Upper lobe of left lung (tissue), 6 donors: Measurements from ENCODE around the gene TTLL8. TPM values are rescaled to one million over a fixed set of nuclear protein-coding genes. Genes with fewer than 3 reads are reported as not detected.
A peak's percentile ranks its signal among the peaks of the same experiment; 100 is the strongest.

Experiments
- ATAC-seq, 2 donors: fragments of 200-7000 bp; cut with Tn5 transposase; one replicate each; pipeline ENCODE4 v1.9.1; 2022; ENCODE audit warnings: mild to moderate bottlenecking in 2 of 2, moderate library complexity in 2 of 2; ENCODE audit not compliant: low FRiP score in 2 of 2
- DNase-seq, 2 donors: peaks; one replicate each; pipeline ENCODE4 v3.0.0-alpha.2; 2019 to 2020
- H3K27ac ChIP-seq, 4 donors: fragments of 200-600 bp; sonication (generic); one replicate each; pipeline ENCODE4 v1.5.1; 2016 to 2019
- H3K27me3 ChIP-seq, 4 donors: fragments of 200-600 bp; sonication (generic); one replicate each; pipeline ENCODE4 v1.5.1; 2017 to 2019
- H3K36me3 ChIP-seq, 4 donors: fragments of 200-600 bp; sonication (generic); one replicate each; pipeline ENCODE4 v1.5.1; 2016 to 2019
- H3K4me1 ChIP-seq, 4 donors: fragments of 200-600 bp; sonication (generic); one replicate each; pipeline ENCODE4 v1.5.1; 2018 to 2019
- H3K4me3 ChIP-seq, 4 donors: fragments of 200-600 bp; sonication (generic); one replicate each; pipeline ENCODE4 v1.5.1; 2017 to 2019; ENCODE audit warnings: mild to moderate bottlenecking in 2 of 4, moderate library complexity in 1 of 4
- H3K9me3 ChIP-seq, 4 donors: fragments of 200-600 bp; sonication (generic); one replicate each; pipeline ENCODE4 v1.5.1; 2018 to 2019
- CTCF ChIP-seq, 6 experiments: fragments of 450-650 bp in 4 of 6; fragments of 200-600 bp in 2 of 6; sonication (generic) in 2 of 6; IDR thresholded peaks; one replicate each; pipeline ENCODE4 v1.5.1; 2016 to 2019; ENCODE audit warnings: antibody characterized with exemption in 6 of 6
- EP300 ChIP-seq, 4 donors: sonication (generic); formaldehyde crosslinking; IDR thresholded peaks; one replicate each; pipeline ENCODE4 v1.5.1; 2017; ENCODE audit warnings: antibody characterized with exemption in 4 of 4, control low read depth in 2 of 4
- POLR2A ChIP-seq, 4 donors: fragments of 450-650 bp; IDR thresholded peaks; one replicate each; pipeline ENCODE4 v1.5.1; 2016 to 2017; ENCODE audit warnings: antibody characterized with exemption in 4 of 4, mild to moderate bottlenecking in 2 of 4
- POLR2AphosphoS5 ChIP-seq, 2 donors: sonication (generic); formaldehyde crosslinking; IDR thresholded peaks; one replicate each; pipeline ENCODE4 v1.5.1; 2017; ENCODE audit warnings: antibody characterized with exemption in 2 of 2
- WGBS, 2 donors: methylation state at CpG; one replicate each; pipeline ENCODE4 v1.1.5; 2017 to 2018; 5-methylcytosine and 5-hydroxymethylcytosine counted together
- total RNA-seq, 6 donors: library from RNA; depleted of rRNA in 4 of 6; stranded (reverse); fragments of >200 nt in 4 of 6; gene quantifications; one replicate each; pipeline versions ENCODE4 v1.1.0 to v1.2.1, GENCODE V29; 2016 to 2021
- donor health status: DM: no; HTN: no; CAD: no; lungs with moderate emphysema.
- donor health status: DM: no; HTN: yes; CAD: no; lungs with severe emphysema.

TTLL8 gene
- total RNA-seq, 6 donors from 2014 or later: not detected

GRCh38 chr22:50084080-50084477 is 26.0 kb upstream of the TTLL8 start:
- no peak overlapping the region for H3K4me3 ChIP-seq
- WGBS, 2 donors: 56 to 81% methylated on average over 8 to 10 of the region's 10 CpGs
- no peak overlapping the region for H3K27ac ChIP-seq
- H3K27me3 ChIP-seq: no peaks in the 10 kb centered on the region
- TF ChIP-seq POLR2A (IDR thresholded peaks at IDR 0.05) (no peak), CTCF (IDR thresholded peaks at IDR 0.05) (no peak), EP300 (IDR thresholded peaks at IDR 0.05) (no peak), POLR2AphosphoS5 (IDR thresholded peaks at IDR 0.05) (no peak)
- H3K9me3 ChIP-seq: no peaks in the 10 kb centered on the region
- ATAC-seq (no peak), DNase-seq (no peak)
- H3K36me3 ChIP-seq: no peaks in the 10 kb centered on the region
- H3K4me1 ChIP-seq: peaks cover 0 to 10% (median 0%) of the 10 kb centered on the region in 4 donors

- Histone ChIP-seq H3K9me3 (no peaks in the 10 kb centered on the region), H3K36me3 (no peaks in the 10 kb centered on the region), H3K27ac (no peak overlapping the region), H3K27me3 (no peaks in the 10 kb centered on the region), H3K4me3 (no peak overlapping the region), H3K4me1 (peaks cover 0 to 10% (median 0%) of the 10 kb centered on the region in 4 donors)
- WGBS, 2 donors: 74 to 78% methylated on average over 7 to 18 of the region's 18 CpGs
- TF ChIP-seq CTCF (IDR thresholded peaks at IDR 0.05): no peak
- TF ChIP-seq POLR2AphosphoS5 (IDR thresholded peaks at IDR 0.05): no peak
- no peak for TF ChIP-seq POLR2A (IDR thresholded peaks at IDR 0.05)
- no peak for TF ChIP-seq EP300 (IDR thresholded peaks at IDR 0.05)
- ATAC-seq (peak in 1 of 2 donors; percentile 8), DNase-seq (peak in 1 of 2 donors; percentile 71)
Observed at GRCh38 chr22:50083462-50084079, 25.5 kb upstream of the TTLL8 start.

- DNase-seq (no peak), ATAC-seq (no peak)
- 83 to 88% methylated on average over 9 to 21 of the region's 21 CpGs for WGBS, 2 donors
Observed at GRCh38 chr22:50082961-50083461, 24.9 kb upstream of the TTLL8 start.

GRCh38 chr22:50082197-50082715 is 24.2 kb upstream of the TTLL8 start:
- Histone ChIP-seq H3K9me3 (no peaks in the 10 kb centered on the region), H3K4me1 (peaks cover 0 to 10% (median 0%) of the 10 kb centered on the region in 4 donors), H3K4me3 (no peak overlapping the region), H3K36me3 (no peaks in the 10 kb centered on the region), H3K27me3 (no peaks in the 10 kb centered on the region), H3K27ac (no peak overlapping the region)
- 83 to 92% methylated on average over 12 to 18 of the region's 18 CpGs for WGBS, 2 donors
- TF ChIP-seq POLR2AphosphoS5 (IDR thresholded peaks at IDR 0.05): no peak
- TF ChIP-seq POLR2A (IDR thresholded peaks at IDR 0.05): no peak
- no peak for TF ChIP-seq EP300 (IDR thresholded peaks at IDR 0.05)
- TF ChIP-seq CTCF (IDR thresholded peaks at IDR 0.05): no peak
- DNase-seq (no peak), ATAC-seq (no peak)

More at GRCh38 chr22:50082961-50083461, 24.9 kb upstream of the TTLL8 start:
- Histone ChIP-seq H3K27me3 (no peaks in the 10 kb centered on the region), H3K4me1 (peaks cover 0 to 10% (median 0%) of the 10 kb centered on the region in 4 donors), H3K36me3 (no peaks in the 10 kb centered on the region), H3K4me3 (no peak overlapping the region), H3K9me3 (no peaks in the 10 kb centered on the region), H3K27ac (no peak overlapping the region)
- TF ChIP-seq EP300 (IDR thresholded peaks at IDR 0.05): no peak
- TF ChIP-seq CTCF (IDR thresholded peaks at IDR 0.05): no peak
- TF ChIP-seq POLR2A (IDR thresholded peaks at IDR 0.05): no peak
- TF ChIP-seq POLR2AphosphoS5 (IDR thresholded peaks at IDR 0.05): no peak
